Gastroesophageal sphincter (tissue), 3 donors: ENCODE data around the gene MVD.

Experiments used
- CTCF ChIP-seq, 4 experiments: fragments of 200-600 bp in 2 of 4; fragments of 450-650 bp in 2 of 4; sonication (generic) in 1 of 4; IDR thresholded peaks; one replicate each; pipeline ENCODE4 v1.5.1; 2017 to 2019; ENCODE audit warnings: antibody characterized with exemption in 4 of 4, mild to moderate bottlenecking in 2 of 4, moderate library complexity in 2 of 4
- EP300 ChIP-seq: sonication (generic); formaldehyde crosslinking; IDR thresholded peaks from one replicate; pipeline ENCODE4 v1.6.1; 2017; ENCODE audit warnings: antibody characterized with exemption, mild to moderate bottlenecking
- POLR2AphosphoS5 ChIP-seq: sonication (generic); formaldehyde crosslinking; IDR thresholded peaks from one replicate; pipeline ENCODE4 v1.6.1; 2017; ENCODE audit warnings: antibody characterized with exemption

- TF ChIP-seq CTCF (IDR thresholded peaks at IDR 0.05), result no peak
- TF ChIP-seq EP300, result no peak
- no peak for TF ChIP-seq POLR2AphosphoS5
Measured at GRCh38 chr16:88658714-88659113, 4.2 kb downstream of the MVD start.
